ENCODE data around the gene MTX2. TPM values are rescaled to one million over a fixed set of nuclear protein-coding genes. Genes with fewer than 3 reads are reported as not detected.

MTX2 gene
- total RNA-seq, 1 experiment from 2014 or later, result 106 TPM

DNA sequence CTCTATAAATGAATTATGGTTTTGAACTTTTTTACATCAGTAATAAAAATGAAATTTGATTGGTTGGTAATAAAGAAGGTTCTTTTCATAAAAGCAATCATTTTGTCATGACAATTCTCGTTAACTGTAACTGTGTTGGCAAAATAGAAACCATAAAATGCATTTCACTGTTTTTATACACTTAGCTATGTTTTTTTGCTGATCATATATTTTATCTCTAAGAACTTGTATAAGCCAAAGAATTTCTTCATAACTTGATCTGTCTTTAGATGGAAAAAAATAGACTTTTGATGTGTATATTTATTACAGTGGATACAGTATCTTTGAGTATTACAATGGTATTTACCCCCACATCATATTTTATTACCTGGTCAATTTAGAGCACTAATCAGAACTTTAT is 9.7 kb downstream of the MTX2 start:
- H3K4me2 ChIP-seq (ENCODE audit: low read depth, low read length, poor library complexity, severe bottlenecking), result no peak overlapping the region
- H2AFZ ChIP-seq (ENCODE audit: low read length), result no peak overlapping the region
- no peak overlapping the region for H3K4me3 ChIP-seq (ENCODE audit: low read length)
- no peak overlapping the region for H3K9ac ChIP-seq (ENCODE audit: low read length)
- peaks cover 3% of the 10 kb centered on the region; the same call in 1 of the 2 replicates for H4K20me1 ChIP-seq (ENCODE audit: insufficient read depth, low read depth, low read length)
- no peak for DNase-seq
- H3K27me3 ChIP-seq (ENCODE audit: low read length), result no peaks in the 10 kb centered on the region
- H3K9me2 ChIP-seq (replicated peaks; ENCODE audit: insufficient read depth, low read length), result no peaks in the 10 kb centered on the region
- H3K4me1 ChIP-seq (ENCODE audit: low read length), result peaks cover 3% of the 10 kb centered on the region; the same call in 1 of the 2 replicates
- no peaks in the 10 kb centered on the region for H3K9me3 ChIP-seq (ENCODE audit: low read length)
- no peak overlapping the region for H3K27ac ChIP-seq (ENCODE audit: low read length)
- H3K79me2 ChIP-seq (ENCODE audit: low read length), result peaks cover 99% of the 10 kb centered on the region
- peaks cover 35% of the 10 kb centered on the region; the same call in 1 of the 2 replicates for H3K36me3 ChIP-seq (ENCODE audit: insufficient read depth, low read length)

DNA sequence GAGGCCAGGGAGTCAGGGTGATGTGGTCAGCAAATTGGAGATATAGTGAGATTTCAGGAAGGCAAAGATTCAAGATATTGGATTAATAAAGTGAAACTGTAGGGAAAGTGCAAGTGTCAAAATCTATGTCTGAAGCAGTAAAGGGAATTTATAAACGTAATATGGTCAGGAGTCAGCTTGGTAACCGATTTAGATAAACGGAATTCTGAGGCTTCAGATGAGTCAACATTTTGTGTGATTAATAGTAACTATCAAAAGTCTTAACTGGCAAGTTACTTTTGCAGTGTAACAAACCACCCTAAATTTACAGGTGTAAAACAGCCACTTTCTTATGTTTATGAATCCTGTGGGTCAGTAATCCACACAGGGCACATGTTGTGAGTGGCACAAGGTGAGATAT is 10.9 kb downstream of the MTX2 start:
- H3K4me3 ChIP-seq (ENCODE audit: low read length), result no peak overlapping the region
- DNase-seq, result no peak
- peaks cover 99% of the 10 kb centered on the region for H3K79me2 ChIP-seq (ENCODE audit: low read length)
- no peaks in the 10 kb centered on the region for H3K27me3 ChIP-seq (ENCODE audit: low read length)
- H4K20me1 ChIP-seq (ENCODE audit: insufficient read depth, low read depth, low read length), result peaks cover 3% of the 10 kb centered on the region; the same call in 1 of the 2 replicates
- no peaks in the 10 kb centered on the region for H3K4me1 ChIP-seq (ENCODE audit: low read length)
- no peaks in the 10 kb centered on the region for H3K9me2 ChIP-seq (replicated peaks; ENCODE audit: insufficient read depth, low read length)
- no peaks in the 10 kb centered on the region for H3K9me3 ChIP-seq (ENCODE audit: low read length)
- H3K4me2 ChIP-seq (ENCODE audit: low read depth, low read length, poor library complexity, severe bottlenecking), result no peak overlapping the region
- no peak overlapping the region for H2AFZ ChIP-seq (ENCODE audit: low read length)
- H3K27ac ChIP-seq (ENCODE audit: low read length), result no peak overlapping the region
- H3K9ac ChIP-seq (ENCODE audit: low read length), result no peak overlapping the region
- H3K36me3 ChIP-seq (ENCODE audit: insufficient read depth, low read length), result peaks cover 36% of the 10 kb centered on the region; the same call in 1 of the 2 replicates

DNA sequence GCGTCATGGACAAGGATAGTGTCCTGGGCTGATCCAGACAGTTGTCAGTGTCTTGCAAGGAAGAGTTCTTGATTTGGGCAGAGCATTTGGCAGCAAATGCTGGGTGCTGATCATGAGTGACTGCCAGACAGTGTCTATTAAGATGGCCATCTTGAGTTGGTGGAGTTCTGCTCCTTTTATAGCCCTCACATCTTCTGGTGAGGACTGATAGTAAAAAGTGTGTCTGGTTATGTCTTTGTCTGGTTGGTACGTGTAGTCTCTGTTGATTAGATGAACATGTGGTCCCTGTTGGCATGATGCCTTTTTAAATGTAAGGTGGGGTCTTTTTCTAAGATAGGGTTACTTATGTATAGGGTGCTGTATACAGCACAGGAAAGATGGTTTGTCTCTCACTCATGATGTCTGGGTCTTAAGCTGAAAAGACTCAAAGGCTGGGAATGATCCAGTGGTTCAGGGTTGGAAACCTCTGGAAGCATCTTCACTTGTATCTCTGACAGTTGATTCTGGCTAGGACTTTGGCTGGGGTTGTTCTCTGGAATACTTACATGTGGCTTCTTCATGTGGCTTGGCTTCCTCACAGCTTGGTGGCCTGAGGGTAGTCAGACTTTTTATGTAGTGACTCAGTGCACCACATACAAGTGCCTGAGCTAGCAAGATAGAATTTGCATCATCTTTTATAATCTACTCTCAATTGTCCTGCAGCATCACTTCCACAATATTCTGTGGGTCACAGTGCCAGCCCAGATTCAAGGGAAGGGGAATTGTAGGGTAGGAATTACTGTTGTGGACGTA is 11.8 kb downstream of the MTX2 start:
- Histone ChIP-seq H3K4me2 (ENCODE audit: low read depth, low read length, poor library complexity, severe bottlenecking) (no peak overlapping the region), H3K27ac (ENCODE audit: low read length) (no peak overlapping the region), H3K36me3 (ENCODE audit: insufficient read depth, low read length) (peaks cover 41% of the 10 kb centered on the region; the same call in 1 of the 2 replicates), H3K9me3 (ENCODE audit: low read length) (no peaks in the 10 kb centered on the region), H3K9me2 (replicated peaks; ENCODE audit: insufficient read depth, low read length) (no peaks in the 10 kb centered on the region), H3K79me2 (ENCODE audit: low read length) (peaks cover 99% of the 10 kb centered on the region), H3K9ac (ENCODE audit: low read length) (no peak overlapping the region), H3K4me1 (ENCODE audit: low read length) (no peaks in the 10 kb centered on the region), H3K4me3 (ENCODE audit: low read length) (no peak overlapping the region), H4K20me1 (ENCODE audit: insufficient read depth, low read depth, low read length) (peaks cover 3% of the 10 kb centered on the region; the same call in 1 of the 2 replicates), H2AFZ (ENCODE audit: low read length) (no peak overlapping the region), H3K27me3 (ENCODE audit: low read length) (no peaks in the 10 kb centered on the region)
- no peak for DNase-seq

DNA sequence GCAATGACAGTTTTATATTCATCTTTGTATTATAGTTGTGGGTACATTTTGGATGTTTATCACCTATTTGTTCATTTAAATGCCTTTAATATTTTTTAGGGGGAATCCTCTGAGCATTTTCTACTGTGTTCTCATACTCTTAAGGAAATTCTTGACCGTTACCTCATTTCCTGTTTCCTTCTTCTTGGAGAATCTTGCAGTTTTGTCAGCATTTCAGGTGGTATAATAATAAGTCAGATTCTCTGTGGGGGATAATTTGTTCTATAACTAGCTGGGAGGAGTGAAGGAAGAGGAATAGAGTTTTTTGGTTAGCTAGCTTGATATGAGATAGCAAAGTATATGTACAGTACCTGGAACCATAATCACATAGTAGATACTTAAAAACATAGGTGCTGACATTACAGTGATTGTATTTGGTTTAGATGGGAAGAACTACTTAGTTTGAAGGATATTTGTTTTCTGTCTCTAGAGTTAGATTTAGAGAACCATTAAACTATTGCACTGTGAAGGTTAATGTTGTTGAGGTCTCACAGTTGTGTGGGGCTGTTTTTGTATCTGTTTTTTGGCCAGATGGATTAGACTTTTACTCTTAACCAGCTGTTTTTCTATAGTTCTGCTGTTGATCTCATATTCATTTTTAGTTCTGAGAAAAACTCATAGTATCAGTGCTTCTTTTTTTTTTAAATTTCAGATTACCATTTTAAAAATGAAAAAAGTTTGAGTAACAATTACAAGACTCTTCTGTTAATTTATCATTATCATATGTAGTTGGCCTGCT is 14.2 kb downstream of the MTX2 start:
- Histone ChIP-seq H3K27ac (ENCODE audit: low read length) (no peak overlapping the region), H3K9ac (ENCODE audit: low read length) (no peak overlapping the region), H2AFZ (ENCODE audit: low read length) (no peak overlapping the region), H3K9me2 (replicated peaks; ENCODE audit: insufficient read depth, low read length) (no peaks in the 10 kb centered on the region), H3K79me2 (ENCODE audit: low read length) (peaks cover 100% of the 10 kb centered on the region), H3K4me2 (ENCODE audit: low read depth, low read length, poor library complexity, severe bottlenecking) (no peak overlapping the region), H3K9me3 (ENCODE audit: low read length) (no peaks in the 10 kb centered on the region), H3K27me3 (ENCODE audit: low read length) (no peaks in the 10 kb centered on the region), H3K4me1 (ENCODE audit: low read length) (peaks cover 13% of the 10 kb centered on the region), H4K20me1 (ENCODE audit: insufficient read depth, low read depth, low read length) (0 out of 2 replicates have a peak, but pooled peaks cover 3% of the 10 kb centered on the region), H3K4me3 (ENCODE audit: low read length) (no peak overlapping the region), H3K36me3 (ENCODE audit: insufficient read depth, low read length) (peaks cover 37% of the 10 kb centered on the region; the same call in 1 of the 2 replicates)
- DNase-seq, result no peak

DNA sequence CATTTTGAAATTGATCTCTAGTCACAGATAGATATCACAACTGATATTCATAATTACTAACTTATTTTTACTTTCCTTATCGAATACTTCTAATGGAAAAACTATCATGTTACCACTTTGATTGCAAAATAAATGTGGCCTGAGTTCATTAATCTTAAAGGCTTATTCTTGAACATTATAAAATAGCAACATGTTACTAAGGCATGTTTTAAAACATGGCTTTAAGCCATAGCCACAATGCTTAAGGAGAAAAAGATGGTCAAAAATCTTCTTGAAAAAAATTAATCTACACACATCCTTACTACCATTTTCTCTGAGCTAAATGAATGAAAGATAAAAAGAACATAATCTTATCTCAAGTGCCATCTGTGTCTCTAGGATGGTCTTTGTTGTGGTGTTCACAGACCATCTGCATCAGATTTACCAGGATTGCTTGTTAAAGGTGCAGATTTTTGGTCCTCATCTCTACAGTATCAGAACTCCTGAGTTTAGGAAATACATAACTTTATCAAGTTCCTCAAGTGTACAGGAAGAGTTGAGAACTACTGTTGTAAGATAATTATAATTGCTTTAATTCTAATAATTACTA is 15.3 kb downstream of the MTX2 start:
- no peak overlapping the region for H3K4me2 ChIP-seq (ENCODE audit: low read depth, low read length, poor library complexity, severe bottlenecking)
- no peak overlapping the region for H3K9ac ChIP-seq (ENCODE audit: low read length)
- no peak overlapping the region for H3K27ac ChIP-seq (ENCODE audit: low read length)
- H3K79me2 ChIP-seq (ENCODE audit: low read length), result peaks cover 100% of the 10 kb centered on the region
- no peaks in the 10 kb centered on the region for H3K9me2 ChIP-seq (replicated peaks; ENCODE audit: insufficient read depth, low read length)
- no peaks in the 10 kb centered on the region for H3K27me3 ChIP-seq (ENCODE audit: low read length)
- H3K4me3 ChIP-seq (ENCODE audit: low read length), result no peak overlapping the region
- H3K9me3 ChIP-seq (ENCODE audit: low read length), result no peaks in the 10 kb centered on the region
- peaks cover 40% of the 10 kb centered on the region; the same call in 1 of the 2 replicates for H3K36me3 ChIP-seq (ENCODE audit: insufficient read depth, low read length)
- peaks cover 22% of the 10 kb centered on the region for H3K4me1 ChIP-seq (ENCODE audit: low read length)
- no peak overlapping the region for H2AFZ ChIP-seq (ENCODE audit: low read length)
- H4K20me1 ChIP-seq (ENCODE audit: insufficient read depth, low read depth, low read length), result 0 out of 2 replicates have a peak, but pooled peaks cover 3% of the 10 kb centered on the region
- DNase-seq, result no peak

DNA sequence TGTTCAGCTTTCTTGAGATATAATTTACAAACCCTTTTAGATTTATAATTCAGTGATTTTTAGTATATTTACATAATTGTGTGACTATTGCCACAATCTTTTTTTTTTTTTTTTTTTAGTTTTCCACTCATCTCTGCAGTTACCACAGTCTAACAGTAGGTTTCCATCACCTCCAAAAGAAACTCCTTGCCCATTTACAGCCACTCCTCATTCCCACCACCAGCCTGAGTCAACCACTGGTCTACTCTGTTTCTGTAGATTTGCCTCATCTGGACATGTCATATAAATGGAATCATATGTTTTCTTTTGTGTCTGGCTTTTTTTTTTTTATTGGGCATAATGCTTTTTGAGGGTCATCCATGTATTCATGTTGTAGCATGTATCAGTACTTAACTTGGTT is 16.1 kb downstream of the MTX2 start:
- Histone ChIP-seq H3K9ac (ENCODE audit: low read length) (no peak overlapping the region), H3K4me2 (ENCODE audit: low read depth, low read length, poor library complexity, severe bottlenecking) (no peak overlapping the region), H4K20me1 (ENCODE audit: insufficient read depth, low read depth, low read length) (0 out of 2 replicates have a peak, but pooled peaks cover 3% of the 10 kb centered on the region), H3K9me3 (ENCODE audit: low read length) (no peaks in the 10 kb centered on the region), H3K9me2 (replicated peaks; ENCODE audit: insufficient read depth, low read length) (no peaks in the 10 kb centered on the region), H3K4me1 (ENCODE audit: low read length) (peaks cover 30% of the 10 kb centered on the region), H3K79me2 (ENCODE audit: low read length) (peaks cover 100% of the 10 kb centered on the region), H2AFZ (ENCODE audit: low read length) (no peak overlapping the region), H3K36me3 (ENCODE audit: insufficient read depth, low read length) (peaks cover 35% of the 10 kb centered on the region; the same call in 1 of the 2 replicates), H3K27ac (ENCODE audit: low read length) (no peak overlapping the region), H3K4me3 (ENCODE audit: low read length) (no peak overlapping the region), H3K27me3 (ENCODE audit: low read length) (no peaks in the 10 kb centered on the region)
- no peak for DNase-seq

DNA sequence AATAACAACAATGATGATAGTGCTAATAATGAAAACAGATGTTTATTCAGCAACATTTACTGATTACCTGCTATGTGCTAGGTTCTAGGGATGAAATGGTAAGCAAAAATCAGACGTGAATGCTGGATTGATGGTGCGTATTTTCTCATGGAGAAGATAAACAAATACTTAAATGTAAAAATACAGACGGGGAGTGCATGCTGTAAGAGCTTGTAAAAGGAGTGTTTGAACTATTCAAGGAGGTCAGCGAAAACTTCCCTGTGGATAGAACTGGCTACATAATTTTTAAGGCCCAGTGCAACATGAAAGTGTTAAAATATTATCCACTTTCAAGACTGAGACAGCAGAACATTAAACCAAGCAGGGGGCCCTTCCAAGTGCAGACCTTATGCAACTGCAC is 22.1 kb downstream of the MTX2 start:
- no peak overlapping the region for H3K27ac ChIP-seq (ENCODE audit: low read length)
- H3K4me1 ChIP-seq (ENCODE audit: low read length), result peaks cover 60% of the 10 kb centered on the region
- no peak for DNase-seq
- H3K4me2 ChIP-seq (ENCODE audit: low read depth, low read length, poor library complexity, severe bottlenecking), result no peak overlapping the region
- no peaks in the 10 kb centered on the region for H4K20me1 ChIP-seq (ENCODE audit: insufficient read depth, low read depth, low read length)
- no peaks in the 10 kb centered on the region for H3K9me3 ChIP-seq (ENCODE audit: low read length)
- H3K9me2 ChIP-seq (replicated peaks; ENCODE audit: insufficient read depth, low read length), result no peaks in the 10 kb centered on the region
- H3K4me3 ChIP-seq (ENCODE audit: low read length), result no peak overlapping the region
- H3K9ac ChIP-seq (ENCODE audit: low read length), result no peak overlapping the region
- H2AFZ ChIP-seq (ENCODE audit: low read length), result no peak overlapping the region
- peaks cover 100% of the 10 kb centered on the region for H3K79me2 ChIP-seq (ENCODE audit: low read length)
- no peaks in the 10 kb centered on the region for H3K27me3 ChIP-seq (ENCODE audit: low read length)
- peaks cover 8% of the 10 kb centered on the region; the same call in 1 of the 2 replicates for H3K36me3 ChIP-seq (ENCODE audit: insufficient read depth, low read length)
